ENCODE data around the gene SUPT20H. TPM values are rescaled to one million over a fixed set of nuclear protein-coding genes. Genes with fewer than 3 reads are reported as not detected.
A peak's percentile ranks its signal among the peaks of the same experiment; 100 is the strongest.

SUPT20H gene
- polyA plus RNA-seq, 1 experiment: 33.4 TPM

- no peak for TF ChIP-seq CTCF (IDR thresholded peaks at IDR 0.05; ENCODE audit: insufficient read depth, low read depth, low read length)
- DNase-seq (ENCODE audit: low read depth): no peak
- ChIA-PET POLR2A (no interaction called here), CTCF (no interaction called here)
- Histone ChIP-seq H3K27me3 (ENCODE audit: control insufficient read depth, insufficient read depth, low read length) (no peaks in the 10 kb centered on the region), H3K4me3 (ENCODE audit: low read depth, low read length) (no peak overlapping the region), H3K36me3 (ENCODE audit: control insufficient read depth, insufficient read depth, low read length) (peaks cover 5% of the 10 kb centered on the region)
These were observed 49.8 kb downstream of the SUPT20H start for GRCh38 chr13:37009692-37010091.

- ChIA-PET POLR2A (no interaction called here), CTCF (no interaction called here)
- no peaks in the 10 kb centered on the region for H3K27me3 ChIP-seq (ENCODE audit: control insufficient read depth, insufficient read depth, low read length)
- H3K36me3 ChIP-seq (ENCODE audit: control insufficient read depth, insufficient read depth, low read length): peaks cover 3% of the 10 kb centered on the region
- peak overlapping the region; percentile 85 for H3K4me3 ChIP-seq (ENCODE audit: low read depth, low read length)
- no peak for DNase-seq (ENCODE audit: low read depth)
- no peak for TF ChIP-seq CTCF (IDR thresholded peaks at IDR 0.05; ENCODE audit: insufficient read depth, low read depth, low read length)
These were observed 57.6 kb downstream of the SUPT20H start for GRCh38 chr13:37001921-37002250.

GRCh38 chr13:36999054-36999714 lies 60.3 kb downstream of the SUPT20H start, which contains the start of gene ALG5:
Gene ALG5 (minus strand): TSS chr13:36999340. CDS start chr13:36999300, 40 bp downstream.
- ChIA-PET CTCF (interaction anchor here (1.3 to 2.7 kb wide), 7 partner anchors 10 to 71 kb away, joined by 3 to 13 read pairs (median 6); no protein-coding TSS in a partner anchor), POLR2A (no interaction called here)
- H3K27me3 ChIP-seq (ENCODE audit: control insufficient read depth, insufficient read depth, low read length): no peaks in the 10 kb centered on the region
- peak within 1 kb of the TSS; percentile 85 for H3K4me3 ChIP-seq (ENCODE audit: low read depth, low read length)
- H3K36me3 ChIP-seq (ENCODE audit: control insufficient read depth, insufficient read depth, low read length): no peaks in the 10 kb centered on the region
- peak; percentile 70 for TF ChIP-seq CTCF (IDR thresholded peaks at IDR 0.05; ENCODE audit: insufficient read depth, low read depth, low read length)
- no peak for DNase-seq (ENCODE audit: low read depth)

- H3K36me3 ChIP-seq (ENCODE audit: control insufficient read depth, insufficient read depth, low read length): peaks cover 3% of the 10 kb centered on the region
- no peak for DNase-seq (ENCODE audit: low read depth)
- H3K27me3 ChIP-seq (ENCODE audit: control insufficient read depth, insufficient read depth, low read length): no peaks in the 10 kb centered on the region
- no peak; the same call in 1 of the 2 replicates for TF ChIP-seq CTCF (IDR thresholded peaks at IDR 0.05; ENCODE audit: insufficient read depth, low read depth, low read length)
- H3K4me3 ChIP-seq (ENCODE audit: low read depth, low read length): peak overlapping the region; percentile 85
- POLR2A ChIA-PET: interaction anchor here (0.6 kb wide), 1 partner anchor 58 kb away, joined by 3 read pairs; no protein-coding TSS in a partner anchor
- CTCF ChIA-PET: interaction anchor here (1.8 to 2.7 kb wide), 2 partner anchors 9 to 12 kb away, joined by 9 to 13 read pairs; no protein-coding TSS in a partner anchor
These were observed 60.9 kb downstream of the SUPT20H start for GRCh38 chr13:36998624-36999041.

GRCh38 chr13:36997716-36998427 lies 61.6 kb downstream of the SUPT20H start:
- TF ChIP-seq CTCF (IDR thresholded peaks at IDR 0.05; ENCODE audit: insufficient read depth, low read depth, low read length): no peak
- peaks cover 7% of the 10 kb centered on the region for H3K36me3 ChIP-seq (ENCODE audit: control insufficient read depth, insufficient read depth, low read length)
- H3K27me3 ChIP-seq (ENCODE audit: control insufficient read depth, insufficient read depth, low read length): no peaks in the 10 kb centered on the region
- ChIA-PET CTCF (no interaction called here), POLR2A (interaction anchor here (0.6 kb wide), 3 partner anchors 59 to 107 kb away, joined by 3 to 6 read pairs (median 4); no protein-coding TSS in a partner anchor)
- DNase-seq (ENCODE audit: low read depth): no peak
- peak overlapping the region; percentile 85 for H3K4me3 ChIP-seq (ENCODE audit: low read depth, low read length)
